GM21723 (cell line): ENCODE measurements around the gene STXBP1.
"Not testable (repeated sequence)": the region's sequence is repeated elsewhere in the genome, so short reads cannot be mapped to it uniquely, and the experiment has no call there.

Experiments used
- ATAC-seq: cut with Tn5 transposase; IDR thresholded peaks from one replicate; pipeline ENCODE4 v1.9.1; 2021; ENCODE audit warnings: mild to moderate bottlenecking, moderate library complexity; ENCODE audit not compliant: unreplicated experiment

Gene STXBP1

GRCh38 chr9:127577194-127577593, 34.9 kb upstream of the STXBP1 start:
- ATAC-seq: not testable (repeated sequence)

GRCh38 chr9:127578627-127578951, 33.5 kb upstream of the STXBP1 start:
- ATAC-seq: no peak

GRCh38 chr9:127578952-127579853, 32.9 kb upstream of the STXBP1 start:
- no peak for ATAC-seq

DNA sequence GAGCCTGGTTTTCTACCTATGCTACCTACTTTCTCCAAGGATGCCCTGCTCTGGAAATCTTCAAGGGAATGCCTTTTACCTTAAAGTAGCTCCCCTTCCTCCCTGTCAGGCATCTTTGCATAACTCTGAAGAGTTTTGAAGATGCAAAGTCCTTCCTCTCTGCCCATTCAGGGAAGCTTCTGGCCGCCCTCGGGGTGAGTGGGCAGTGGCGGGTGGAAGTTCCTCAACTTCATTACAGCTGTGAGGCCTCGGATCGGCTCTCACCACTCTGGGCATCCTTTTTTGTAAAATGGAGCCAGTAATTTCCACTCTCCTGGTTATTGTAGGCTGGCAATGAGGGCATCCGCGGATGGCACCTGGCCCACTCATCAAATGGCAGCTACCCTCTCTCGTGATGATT, 31.7 kb upstream of the STXBP1 start:
- no peak for ATAC-seq

DNA sequence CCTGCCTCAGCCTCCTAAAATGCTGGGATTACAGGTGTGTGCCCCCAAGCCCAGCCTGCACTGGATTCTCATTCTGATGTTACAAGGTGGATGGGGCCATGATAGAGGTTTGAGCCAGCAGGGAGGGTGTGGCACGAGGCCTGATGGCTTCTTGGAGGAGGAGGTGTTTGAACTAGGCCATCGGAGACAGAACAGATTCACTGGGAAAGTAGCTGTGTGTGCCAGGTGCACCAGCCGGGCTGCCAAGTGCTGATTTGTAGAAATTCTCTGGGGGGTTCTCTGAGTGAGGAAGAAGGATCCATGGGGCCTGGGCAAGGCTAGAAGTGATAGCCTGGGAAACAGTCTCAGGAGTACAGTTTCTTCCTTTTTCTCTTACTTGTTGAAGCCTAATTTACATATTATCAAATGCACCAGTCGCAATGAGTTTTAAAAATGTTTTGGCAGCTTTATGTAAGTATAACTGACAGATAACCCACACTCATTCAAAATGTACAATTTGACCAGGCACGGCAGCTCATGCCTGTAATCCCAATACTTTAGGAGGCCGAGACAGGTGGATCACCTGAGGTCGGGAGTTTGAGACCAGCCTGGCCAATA, 31.1 kb upstream of the STXBP1 start:
- ATAC-seq: no peak

DNA sequence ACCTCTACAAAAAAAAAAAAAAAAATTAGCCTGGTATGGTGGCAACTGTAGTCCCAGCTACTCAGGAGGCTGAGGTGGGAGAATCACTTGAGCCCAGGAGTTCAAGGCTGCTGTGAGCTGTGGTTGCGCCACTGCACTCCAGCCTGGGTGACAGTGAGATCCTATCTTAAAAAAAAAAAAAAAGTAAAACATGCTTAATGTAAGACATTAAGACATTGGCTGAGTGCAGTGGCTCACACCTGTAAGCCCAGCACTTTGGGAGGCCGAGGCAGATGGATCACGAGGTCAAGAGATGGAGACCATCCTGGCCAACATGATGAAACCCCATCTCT, 27.6 kb upstream of the STXBP1 start:
- ATAC-seq: not testable (repeated sequence)

GRCh38 chr9:127585161-127585819, 26.8 kb upstream of the STXBP1 start:
- ATAC-seq: no peak

- no peak for ATAC-seq
Observed at GRCh38 chr9:127586096-127586495, 26.0 kb upstream of the STXBP1 start.

GRCh38 chr9:127586537-127586936, 25.5 kb upstream of the STXBP1 start:
- ATAC-seq: no peak

DNA sequence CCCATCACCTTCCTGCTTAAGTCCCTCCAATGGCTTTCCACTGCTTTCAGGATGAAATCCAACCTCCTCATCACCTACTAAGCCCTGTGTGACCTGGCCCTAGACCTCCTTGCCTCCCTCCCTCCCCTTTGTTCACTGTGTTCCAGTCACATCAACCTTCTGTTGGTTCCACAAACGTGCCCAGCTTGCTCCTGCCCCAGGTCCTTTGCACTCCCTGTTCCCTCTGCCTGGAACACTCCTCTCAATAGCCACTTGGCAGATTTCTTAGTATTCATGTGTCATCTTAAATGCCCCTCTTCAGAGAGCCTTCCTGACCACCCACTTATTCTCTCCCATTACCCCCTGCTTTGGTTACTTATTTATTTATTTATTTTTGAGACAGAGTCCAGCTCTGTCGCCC, 24.1 kb upstream of the STXBP1 start:
- ATAC-seq: no peak

DNA sequence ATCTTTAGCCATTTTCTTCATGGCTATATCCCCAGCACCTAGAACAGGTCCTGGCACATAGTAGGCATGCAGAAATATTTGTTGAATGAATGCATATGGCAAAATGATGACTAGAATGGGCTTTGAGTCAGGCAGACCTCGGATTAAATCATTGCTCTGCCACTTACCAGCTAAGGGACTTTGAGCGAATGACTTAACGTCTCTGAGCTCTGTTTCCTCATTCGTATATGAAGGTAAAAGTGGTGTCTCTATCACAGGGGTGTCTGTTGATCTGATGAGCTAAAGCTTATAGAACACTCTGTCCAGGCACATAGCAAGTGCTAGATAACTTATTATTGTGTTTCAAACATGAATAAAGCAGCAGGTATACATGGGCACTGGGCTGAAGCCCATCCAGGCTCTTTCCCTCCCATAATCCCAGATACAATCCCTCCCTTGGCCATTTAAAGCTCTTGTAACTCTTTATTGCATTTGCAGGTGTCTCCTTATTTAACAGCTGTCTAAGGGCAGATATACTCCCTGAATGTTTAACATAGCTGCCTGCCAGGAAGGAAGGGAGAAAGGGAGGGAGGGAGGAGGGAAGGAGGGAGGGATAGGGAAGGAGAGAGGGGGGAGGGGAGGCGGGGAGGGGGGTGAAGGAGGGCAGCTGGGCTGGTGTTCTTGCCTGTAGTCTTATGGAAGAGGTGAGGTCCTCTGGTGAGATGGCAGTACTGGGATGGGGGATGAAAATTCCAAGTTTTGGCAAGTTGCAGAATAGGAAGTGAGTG, 23.2 kb upstream of the STXBP1 start:
- no peak for ATAC-seq

DNA sequence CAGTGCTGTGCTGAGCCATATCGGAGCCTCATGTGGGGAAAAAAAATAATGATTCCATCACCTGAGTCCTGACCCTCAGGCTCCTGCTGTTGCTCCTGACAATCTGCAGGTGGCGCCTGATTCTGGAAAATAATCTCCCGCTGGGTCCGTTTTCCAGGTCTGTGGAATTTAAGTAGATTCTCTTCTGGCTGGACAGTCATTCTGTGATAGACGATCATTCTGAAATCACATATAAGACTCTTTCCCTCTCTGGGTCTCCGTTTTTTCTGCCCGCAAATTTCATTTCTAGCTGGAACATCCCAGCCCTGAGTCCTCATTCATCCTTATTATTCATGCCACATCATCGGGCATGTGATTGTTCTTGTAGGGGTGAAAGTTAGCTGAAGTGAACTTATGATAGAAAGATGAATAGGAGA, 22.1 kb upstream of the STXBP1 start:
- no peak for ATAC-seq

GRCh38 chr9:127595611-127596010, 16.5 kb upstream of the STXBP1 start:
- ATAC-seq: no peak

DNA sequence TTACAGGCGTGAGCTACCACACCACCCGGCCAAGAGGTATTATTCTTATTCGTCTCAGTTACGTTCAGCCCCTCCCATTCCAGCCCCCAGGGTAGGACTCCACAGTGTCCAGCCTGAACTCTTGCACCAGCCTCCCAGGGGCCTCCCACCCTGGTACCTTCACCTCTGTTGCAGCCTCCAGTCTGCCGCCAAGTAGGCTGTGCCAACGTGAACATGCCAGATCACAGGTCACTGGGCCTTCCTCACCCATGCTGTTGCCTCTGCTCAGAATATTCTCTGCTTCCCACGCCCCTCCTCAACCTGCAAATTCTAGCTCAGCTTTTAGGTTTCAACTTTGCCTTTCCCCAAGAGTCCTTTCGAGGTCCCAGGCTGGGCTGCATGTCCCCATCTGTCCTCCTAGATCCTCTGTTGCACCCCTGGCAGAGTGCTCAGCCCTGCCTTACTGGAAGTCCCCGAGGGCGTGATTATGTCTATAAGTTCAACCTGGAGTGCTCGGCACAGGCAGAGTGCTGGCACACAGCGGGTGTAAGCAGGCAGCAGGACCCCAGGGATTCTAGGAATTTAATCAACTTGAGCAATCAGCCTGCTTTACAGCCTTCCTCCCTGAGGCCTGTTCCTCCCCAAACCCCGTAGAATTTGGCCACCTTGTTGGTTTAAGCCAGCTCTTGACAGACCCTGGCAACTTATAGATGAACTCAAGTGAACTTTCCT, 13.1 kb upstream of the STXBP1 start:
- no peak for ATAC-seq

GRCh38 chr9:127599550-127599891, 12.6 kb upstream of the STXBP1 start:
- ATAC-seq: no peak

GRCh38 chr9:127603226-127603625, 8.9 kb upstream of the STXBP1 start:
- no peak for ATAC-seq

DNA sequence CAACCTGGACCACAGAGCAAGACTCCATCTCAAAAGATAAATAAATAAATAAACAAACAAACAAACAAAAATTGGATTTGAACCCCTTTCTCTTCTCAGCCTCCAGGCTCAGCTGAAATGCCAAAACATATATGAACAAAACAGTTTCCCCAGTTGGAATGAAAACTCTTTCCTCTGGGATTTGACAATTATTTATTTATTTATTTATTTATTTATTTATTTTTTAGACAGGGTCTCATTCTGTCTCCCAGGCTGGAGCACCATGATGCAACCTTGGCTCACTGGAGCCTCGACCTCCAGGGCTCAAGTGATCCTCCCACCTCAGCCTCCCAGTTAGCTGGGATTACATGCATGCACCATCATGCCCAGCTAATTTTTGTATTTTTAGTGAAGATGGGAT, 6.0 kb upstream of the STXBP1 start:
- no peak for ATAC-seq

- ATAC-seq: no peak
Observed at GRCh38 chr9:127608104-127608966, 3.7 kb upstream of the STXBP1 start.

DNA sequence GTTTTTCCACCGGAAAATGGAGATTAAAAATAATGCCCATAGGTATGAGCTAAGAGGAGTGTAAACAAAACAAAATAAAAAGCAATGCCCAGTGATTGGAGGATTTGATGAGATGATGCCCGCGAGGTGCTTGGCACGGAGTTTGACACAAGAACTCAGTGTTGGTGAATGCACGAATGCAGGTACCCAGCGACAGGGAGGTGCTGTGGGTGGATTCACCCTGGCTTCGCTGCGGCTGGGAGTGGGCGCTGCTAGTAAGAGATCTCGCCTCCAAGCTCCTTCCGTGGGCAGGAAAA, 526 bp upstream of the STXBP1 start:
- ATAC-seq: peak; percentile 15

- no peak for ATAC-seq
Observed at GRCh38 chr9:127612939-127613582, 984 bp downstream of the STXBP1 start.
